ENCODE data around the gene SORT1.

SORT1 gene

GRCh38 chr1:109272021-109272799, 125.5 kb downstream of the SORT1 start:
- Histone ChIP-seq H3K23ac (ENCODE audit: low read length) (no peak overlapping the region), H3K4ac (ENCODE audit: low read depth, low read length) (no peak overlapping the region), H2AK5ac (ENCODE audit: low read length) (no peak overlapping the region), H4K5ac (ENCODE audit: low read length) (no peak overlapping the region), H3K9ac (ENCODE audit: low read length) (no peak overlapping the region), H4K8ac (ENCODE audit: low read depth, low read length) (no peak overlapping the region), H3K36me3 (ENCODE audit: control insufficient read depth, insufficient read depth, low read length) (no peaks in the 10 kb centered on the region), H3K4me1 (ENCODE audit: control insufficient read depth, low read depth, low read length) (peaks cover 2% of the 10 kb centered on the region), H2BK5ac (ENCODE audit: low read length) (no peak overlapping the region), H3K27me3 (ENCODE audit: insufficient read depth, low read length, poor library complexity) (no peaks in the 10 kb centered on the region), H3K79me2 (ENCODE audit: control insufficient read depth, insufficient read depth, low read length) (no peaks in the 10 kb centered on the region), H3K79me1 (ENCODE audit: low read length) (no peaks in the 10 kb centered on the region), H3K27ac (ENCODE audit: low read depth, low read length) (no peak overlapping the region), H3K56ac (ENCODE audit: low read length) (no peak overlapping the region), H2BK120ac (ENCODE audit: low read depth, low read length) (no peak overlapping the region), H2BK15ac (replicated peaks; ENCODE audit: low read depth) (no peak overlapping the region), H3K4me2 (ENCODE audit: low read length) (no peak overlapping the region), H3K4me3 (ENCODE audit: low read length) (no peak overlapping the region), H3K18ac (ENCODE audit: low read length) (no peak overlapping the region)
- no CpG with 5 or more reads among the region's 13 CpGs for WGBS (ENCODE audit: extremely low coverage, insufficient coverage, low lambda C conversion rate)
- DNase-seq = no peak

- H4K8ac ChIP-seq (ENCODE audit: low read depth, low read length) = no peak overlapping the region
- H3K27me3 ChIP-seq (ENCODE audit: insufficient read depth, low read length, poor library complexity) = no peaks in the 10 kb centered on the region
- no peak overlapping the region for H2BK120ac ChIP-seq (ENCODE audit: low read depth, low read length)
- no peak overlapping the region for H2AK5ac ChIP-seq (ENCODE audit: low read length)
- no peak overlapping the region for H3K23ac ChIP-seq (ENCODE audit: low read length)
- H3K4me1 ChIP-seq (ENCODE audit: control insufficient read depth, low read depth, low read length) = peaks cover 2% of the 10 kb centered on the region
- no peak overlapping the region for H3K18ac ChIP-seq (ENCODE audit: low read length)
- H3K4ac ChIP-seq (ENCODE audit: low read depth, low read length) = no peak overlapping the region
- H3K27ac ChIP-seq (ENCODE audit: low read depth, low read length) = no peak overlapping the region
- no CpG with 5 or more reads among the region's 6 CpGs for WGBS (ENCODE audit: extremely low coverage, insufficient coverage, low lambda C conversion rate)
- no peak overlapping the region for H2BK15ac ChIP-seq (replicated peaks; ENCODE audit: low read depth)
- no peaks in the 10 kb centered on the region for H3K79me2 ChIP-seq (ENCODE audit: control insufficient read depth, insufficient read depth, low read length)
- H3K36me3 ChIP-seq (ENCODE audit: control insufficient read depth, insufficient read depth, low read length) = no peaks in the 10 kb centered on the region
- no peak overlapping the region for H2BK5ac ChIP-seq (ENCODE audit: low read length)
- no peaks in the 10 kb centered on the region for H3K79me1 ChIP-seq (ENCODE audit: low read length)
- no peak overlapping the region for H3K4me3 ChIP-seq (ENCODE audit: low read length)
- no peak overlapping the region for H3K4me2 ChIP-seq (ENCODE audit: low read length)
- DNase-seq = no peak
- no peak overlapping the region for H3K9ac ChIP-seq (ENCODE audit: low read length)
- H4K5ac ChIP-seq (ENCODE audit: low read length) = no peak overlapping the region
- no peak overlapping the region for H3K56ac ChIP-seq (ENCODE audit: low read length)
Measured at GRCh38 chr1:109271458-109271857, 126.3 kb downstream of the SORT1 start.

GRCh38 chr1:109270623-109271317, 126.9 kb downstream of the SORT1 start:
- Histone ChIP-seq H3K36me3 (ENCODE audit: control insufficient read depth, insufficient read depth, low read length) (no peaks in the 10 kb centered on the region), H2AK5ac (ENCODE audit: low read length) (no peak overlapping the region), H3K9ac (ENCODE audit: low read length) (no peak overlapping the region), H3K27ac (ENCODE audit: low read depth, low read length) (no peak overlapping the region), H3K27me3 (ENCODE audit: insufficient read depth, low read length, poor library complexity) (no peaks in the 10 kb centered on the region), H3K79me1 (ENCODE audit: low read length) (no peaks in the 10 kb centered on the region), H3K4ac (ENCODE audit: low read depth, low read length) (no peak overlapping the region), H3K4me1 (ENCODE audit: control insufficient read depth, low read depth, low read length) (peaks cover 2% of the 10 kb centered on the region), H3K4me2 (ENCODE audit: low read length) (no peak overlapping the region), H4K5ac (ENCODE audit: low read length) (no peak overlapping the region), H3K18ac (ENCODE audit: low read length) (no peak overlapping the region), H3K79me2 (ENCODE audit: control insufficient read depth, insufficient read depth, low read length) (no peaks in the 10 kb centered on the region), H3K56ac (ENCODE audit: low read length) (no peak overlapping the region), H3K23ac (ENCODE audit: low read length) (no peak overlapping the region), H4K8ac (ENCODE audit: low read depth, low read length) (no peak overlapping the region), H2BK120ac (ENCODE audit: low read depth, low read length) (no peak overlapping the region), H2BK15ac (replicated peaks; ENCODE audit: low read depth) (no peak overlapping the region), H2BK5ac (ENCODE audit: low read length) (no peak overlapping the region), H3K4me3 (ENCODE audit: low read length) (no peak overlapping the region)
- no peak for DNase-seq
- no CpG with 5 or more reads among the region's 20 CpGs for WGBS (ENCODE audit: extremely low coverage, insufficient coverage, low lambda C conversion rate)

- no peaks in the 10 kb centered on the region for H3K36me3 ChIP-seq (ENCODE audit: control insufficient read depth, insufficient read depth, low read length)
- H3K4ac ChIP-seq (ENCODE audit: low read depth, low read length) = no peak overlapping the region
- H3K18ac ChIP-seq (ENCODE audit: low read length) = no peak overlapping the region
- H4K5ac ChIP-seq (ENCODE audit: low read length) = no peak overlapping the region
- H2BK5ac ChIP-seq (ENCODE audit: low read length) = no peak overlapping the region
- no peak overlapping the region for H2AK5ac ChIP-seq (ENCODE audit: low read length)
- no peak overlapping the region for H4K8ac ChIP-seq (ENCODE audit: low read depth, low read length)
- WGBS (ENCODE audit: extremely low coverage, insufficient coverage, low lambda C conversion rate) = no CpG with 5 or more reads among the region's 17 CpGs
- H3K4me3 ChIP-seq (ENCODE audit: low read length) = no peak overlapping the region
- no peak overlapping the region for H2BK120ac ChIP-seq (ENCODE audit: low read depth, low read length)
- H3K27me3 ChIP-seq (ENCODE audit: insufficient read depth, low read length, poor library complexity) = no peaks in the 10 kb centered on the region
- DNase-seq = no peak
- H3K79me1 ChIP-seq (ENCODE audit: low read length) = no peaks in the 10 kb centered on the region
- no peak overlapping the region for H3K23ac ChIP-seq (ENCODE audit: low read length)
- no peak overlapping the region for H3K9ac ChIP-seq (ENCODE audit: low read length)
- H3K4me2 ChIP-seq (ENCODE audit: low read length) = no peak overlapping the region
- peaks cover 2% of the 10 kb centered on the region for H3K4me1 ChIP-seq (ENCODE audit: control insufficient read depth, low read depth, low read length)
- H2BK15ac ChIP-seq (replicated peaks; ENCODE audit: low read depth) = no peak overlapping the region
- H3K79me2 ChIP-seq (ENCODE audit: control insufficient read depth, insufficient read depth, low read length) = no peaks in the 10 kb centered on the region
- no peak overlapping the region for H3K56ac ChIP-seq (ENCODE audit: low read length)
- no peak overlapping the region for H3K27ac ChIP-seq (ENCODE audit: low read depth, low read length)
Measured at GRCh38 chr1:109269981-109270622, 127.6 kb downstream of the SORT1 start.

GRCh38 chr1:109269212-109269980, 128.3 kb downstream of the SORT1 start:
- H3K79me1 ChIP-seq (ENCODE audit: low read length) = no peaks in the 10 kb centered on the region
- H3K4me1 ChIP-seq (ENCODE audit: control insufficient read depth, low read depth, low read length) = peaks cover under 1% of the 10 kb centered on the region
- H4K5ac ChIP-seq (ENCODE audit: low read length) = no peak overlapping the region
- no peak overlapping the region for H3K18ac ChIP-seq (ENCODE audit: low read length)
- no peak overlapping the region for H2BK15ac ChIP-seq (replicated peaks; ENCODE audit: low read depth)
- H2BK5ac ChIP-seq (ENCODE audit: low read length) = no peak overlapping the region
- no peaks in the 10 kb centered on the region for H3K27me3 ChIP-seq (ENCODE audit: insufficient read depth, low read length, poor library complexity)
- H3K79me2 ChIP-seq (ENCODE audit: control insufficient read depth, insufficient read depth, low read length) = no peaks in the 10 kb centered on the region
- no peak overlapping the region for H3K56ac ChIP-seq (ENCODE audit: low read length)
- no peaks in the 10 kb centered on the region for H3K36me3 ChIP-seq (ENCODE audit: control insufficient read depth, insufficient read depth, low read length)
- no CpG with 5 or more reads among the region's 33 CpGs for WGBS (ENCODE audit: extremely low coverage, insufficient coverage, low lambda C conversion rate)
- H3K23ac ChIP-seq (ENCODE audit: low read length) = no peak overlapping the region
- no peak overlapping the region for H2AK5ac ChIP-seq (ENCODE audit: low read length)
- H2BK120ac ChIP-seq (ENCODE audit: low read depth, low read length) = no peak overlapping the region
- no peak for DNase-seq
- H3K27ac ChIP-seq (ENCODE audit: low read depth, low read length) = no peak overlapping the region
- no peak overlapping the region for H3K9ac ChIP-seq (ENCODE audit: low read length)
- no peak overlapping the region for H3K4me3 ChIP-seq (ENCODE audit: low read length)
- H3K4me2 ChIP-seq (ENCODE audit: low read length) = no peak overlapping the region
- no peak overlapping the region for H4K8ac ChIP-seq (ENCODE audit: low read depth, low read length)
- no peak overlapping the region for H3K4ac ChIP-seq (ENCODE audit: low read depth, low read length)

Measured in mesendoderm (in vitro differentiated cells).